K562 (cell line): Measurements from ENCODE around the gene POLRMT. TPM values are rescaled to one million over a fixed set of nuclear protein-coding genes. Genes with fewer than 3 reads are reported as not detected.
A peak's percentile ranks its signal among the peaks of the same experiment; 100 is the strongest.

Experiments used
- CCAR2 ChIP-seq: fragments of 200-400 bp; formaldehyde crosslinking; IDR thresholded peaks from 2 replicates; pipeline ENCODE4 v1.6.1; 2017; ENCODE audit warnings: mild to moderate bottlenecking, low read depth, low read length
- CSDE1 ChIP-seq, 2 experiments: fragments of 450-650 bp; IDR thresholded peaks; 2 replicates each; pipeline ENCODE4 v1.6.1; 2016; ENCODE audit warnings: mild to moderate bottlenecking in 1 of 2
- NFATC3 ChIP-seq: fragments of 450-650 bp; IDR thresholded peaks from 2 replicates; pipeline ENCODE4 v1.6.1; 2017; ENCODE audit warnings: mild to moderate bottlenecking
- SLC30A9 ChIP-seq: fragments of 250-450 bp; sonication (Bioruptor Pico); IDR thresholded peaks from 2 replicates; pipeline ENCODE4 v1.8.0; 2022; ENCODE audit warnings: mild to moderate bottlenecking, moderate library complexity
- TAF1 ChIP-seq: IDR thresholded peaks from 2 replicates; pipeline ENCODE4 v1.6.1; 2011; ENCODE audit warnings: mild to moderate bottlenecking, low read length, moderate library complexity; ENCODE audit not compliant: insufficient read depth, control insufficient read depth, severe bottlenecking; ENCODE audit errors: extremely low read depth
- TBP ChIP-seq: optimal IDR thresholded peaks from 2 replicates; pipeline ENCODE3; 2011; ENCODE audit warnings: low read depth, low read length, improper control_type of control experiment
- TSC22D4 ChIP-seq: fragments of 450-650 bp; IDR thresholded peaks from 2 replicates; pipeline ENCODE4 v1.6.1; 2016; ENCODE audit warnings: missing genetic modification characterization, missing biosample characterization, control low read depth
- ZBTB17 ChIP-seq: fragments of 450-650 bp; formaldehyde crosslinking; IDR thresholded peaks from 2 replicates; pipeline ENCODE4 v1.4.0; 2020; ENCODE audit warnings: mild to moderate bottlenecking
- ZBTB40 ChIP-seq, 2 experiments: fragments of 450-650 bp in 1 of 2; sonication (generic) in 1 of 2; formaldehyde crosslinking in 1 of 2; IDR thresholded peaks; 2 replicates each; pipeline versions ENCODE4 v1.7.1 to v1.9.0; 2016 to 2022; ENCODE audit warnings: inconsistent platforms in 1 of 2, mild to moderate bottlenecking in 1 of 2, missing genetic modification reagents in 1 of 2
- ZNF347 ChIP-seq: fragments of 450-650 bp; formaldehyde crosslinking; IDR thresholded peaks from 2 replicates; pipeline ENCODE4 v1.4.0; 2020; ENCODE audit warnings: low read depth, mild to moderate bottlenecking, moderate library complexity
- polyA plus RNA-seq, 8 experiments: library from polyadenylated mRNA; depleted of rRNA in 4 of 8; stranded (reverse) in 5 of 8; unstranded in 3 of 8; fragments of >200 nt; fragmentation: Nextera tagmentation in 2 of 8; fragmentation: Illumina TruSeq in 1 of 8; extraction: Ambion mirVana in 2 of 8; extraction: Trizol in 1 of 8; gene quantifications; 2 replicates each; pipeline versions ENCODE4 v1.2.1 to v1.2.3, GENCODE V29; 2011 to 2014; ENCODE audit warnings: inconsistent platforms in 1 of 8, missing spikeins in 1 of 8
- total RNA-seq, 7 experiments: library from RNA; depleted of rRNA in 6 of 7; stranded (reverse); fragments of >200 nt in 6 of 7; fragmentation: Illumina TruSeq in 2 of 7; extraction: Trizol in 2 of 7; gene quantifications; 2 replicates each; pipeline versions ENCODE4 v1.2.1 to v1.2.3, GENCODE V29; 2011 to 2021; ENCODE audit warnings: low replicate concordance in 1 of 7
- TF ChIP-seq, protein P1 (sequence below): fragments of 450-650 bp; formaldehyde crosslinking; IDR thresholded peaks from 2 replicates; pipeline ENCODE4 v1.4.0; 2020; ENCODE audit warnings: mild to moderate bottlenecking
- TF ChIP-seq, protein P2 (sequence below): fragments of 250-450 bp; sonication (Bioruptor Pico); IDR thresholded peaks from 2 replicates; pipeline ENCODE4 v1.5.0; 2021; ENCODE audit warnings: mild to moderate bottlenecking, borderline replicate concordance
- TF ChIP-seq, protein P3 (sequence below): fragments of 250-450 bp; sonication (Bioruptor Pico); IDR thresholded peaks from 2 replicates; pipeline ENCODE4 v1.5.0; 2021

Gene POLRMT
- total and polyA plus RNA-seq, 9 of the 15 experiments (the other 6 are each of a cell fraction or from before 2014, with no cell fraction given) = 30.3 to 144 (median 68.0) TPM

- TF ChIP-seq ZBTB40 (IDR thresholded peaks at IDR 0.05) (no peak), ZBTB40 (CRISPR knock-in tag; IDR thresholded peaks at IDR 0.05) (no peak), CCAR2 (no peak), NFATC3 (no peak), SLC30A9 (no peak), TBP (no peak), CSDE1 (IDR thresholded peaks at IDR 0.05) (no peak), TSC22D4 (tag) (no peak), TAF1 (peak; percentile 26), ZNF347 (CRISPR knock-in tag) (no peak), ZBTB17 (CRISPR knock-in tag) (no peak)
- TF ChIP-seq, protein P1, sequence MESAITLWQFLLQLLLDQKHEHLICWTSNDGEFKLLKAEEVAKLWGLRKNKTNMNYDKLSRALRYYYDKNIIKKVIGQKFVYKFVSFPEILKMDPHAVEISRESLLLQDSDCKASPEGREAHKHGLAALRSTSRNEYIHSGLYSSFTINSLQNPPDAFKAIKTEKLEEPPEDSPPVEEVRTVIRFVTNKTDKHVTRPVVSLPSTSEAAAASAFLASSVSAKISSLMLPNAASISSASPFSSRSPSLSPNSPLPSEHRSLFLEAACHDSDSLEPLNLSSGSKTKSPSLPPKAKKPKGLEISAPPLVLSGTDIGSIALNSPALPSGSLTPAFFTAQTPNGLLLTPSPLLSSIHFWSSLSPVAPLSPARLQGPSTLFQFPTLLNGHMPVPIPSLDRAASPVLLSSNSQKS (CRISPR knock-in tag) = no peak
- TF ChIP-seq, protein P2, sequence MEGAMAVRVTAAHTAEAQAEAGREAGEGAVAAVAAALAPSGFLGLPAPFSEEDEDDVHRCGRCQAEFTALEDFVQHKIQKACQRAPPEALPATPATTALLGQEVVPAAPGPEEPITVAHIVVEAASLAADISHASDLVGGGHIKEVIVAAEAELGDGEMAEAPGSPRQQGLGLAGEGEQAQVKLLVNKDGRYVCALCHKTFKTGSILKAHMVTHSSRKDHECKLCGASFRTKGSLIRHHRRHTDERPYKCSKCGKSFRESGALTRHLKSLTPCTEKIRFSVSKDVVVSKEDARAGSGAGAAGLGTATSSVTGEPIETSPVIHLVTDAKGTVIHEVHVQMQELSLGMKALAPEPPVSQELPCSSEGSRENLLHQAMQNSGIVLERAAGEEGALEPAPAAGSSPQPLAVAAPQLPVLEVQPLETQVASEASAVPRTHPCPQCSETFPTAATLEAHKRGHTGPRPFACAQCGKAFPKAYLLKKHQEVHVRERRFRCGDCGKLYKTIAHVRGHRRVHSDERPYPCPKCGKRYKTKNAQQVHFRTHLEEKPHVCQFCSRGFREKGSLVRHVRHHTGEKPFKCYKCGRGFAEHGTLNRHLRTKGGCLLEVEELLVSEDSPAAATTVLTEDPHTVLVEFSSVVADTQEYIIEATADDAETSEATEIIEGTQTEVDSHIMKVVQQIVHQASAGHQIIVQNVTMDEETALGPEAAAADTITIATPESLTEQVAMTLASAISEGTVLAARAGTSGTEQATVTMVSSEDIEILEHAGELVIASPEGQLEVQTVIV (CRISPR knock-in tag) = no peak
- TF ChIP-seq, protein P3, sequence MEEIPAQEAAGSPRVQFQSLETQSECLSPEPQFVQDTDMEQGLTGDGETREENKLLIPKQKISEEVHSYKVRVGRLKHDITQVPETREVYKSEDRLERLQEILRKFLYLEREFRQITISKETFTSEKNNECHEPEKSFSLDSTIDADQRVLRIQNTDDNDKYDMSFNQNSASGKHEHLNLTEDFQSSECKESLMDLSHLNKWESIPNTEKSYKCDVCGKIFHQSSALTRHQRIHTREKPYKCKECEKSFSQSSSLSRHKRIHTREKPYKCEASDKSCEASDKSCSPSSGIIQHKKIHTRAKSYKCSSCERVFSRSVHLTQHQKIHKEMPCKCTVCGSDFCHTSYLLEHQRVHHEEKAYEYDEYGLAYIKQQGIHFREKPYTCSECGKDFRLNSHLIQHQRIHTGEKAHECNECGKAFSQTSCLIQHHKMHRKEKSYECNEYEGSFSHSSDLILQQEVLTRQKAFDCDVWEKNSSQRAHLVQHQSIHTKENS (CRISPR knock-in tag) = no peak
Measured at GRCh38 chr19:662207-662961, 29.0 kb upstream of the POLRMT start (continued).
